HepG2 (cell line): ENCODE measurements around the gene NAPSA.

Experiments
- ZNF672 ChIP-seq: sonication (generic); formaldehyde crosslinking; IDR thresholded peaks from 2 replicates; pipeline ENCODE4 v1.8.1; 2022; ENCODE audit warnings: missing genetic modification reagents
- ZNF737 ChIP-seq: sonication (generic); formaldehyde crosslinking; IDR thresholded peaks from 2 replicates; pipeline ENCODE4 v1.5.0; 2020; ENCODE audit warnings: missing genetic modification reagents, mild to moderate bottlenecking, borderline replicate concordance

DNA sequence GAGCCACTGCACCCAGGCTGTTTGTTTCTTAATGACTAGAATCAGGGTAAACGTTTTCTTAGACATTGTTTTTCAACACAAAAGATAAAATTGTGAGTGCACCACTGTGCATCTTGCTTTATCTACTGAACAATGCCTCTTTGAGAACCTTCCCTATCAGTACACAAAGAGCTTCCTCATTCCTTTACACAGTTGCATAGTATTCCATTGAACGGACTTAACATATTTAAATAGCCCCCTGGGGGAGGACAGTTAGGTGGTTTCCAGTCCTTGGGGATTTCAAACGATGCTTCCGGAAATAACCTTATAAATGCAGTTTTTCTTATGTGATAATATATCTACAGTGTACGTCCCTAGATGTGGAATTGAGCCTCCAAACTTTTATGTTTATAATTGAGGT is 27.3 kb upstream of the NAPSA start:
- TF ChIP-seq ZNF672 (CRISPR knock-in tag) = no peak
- no peak for TF ChIP-seq ZNF737 (CRISPR knock-in tag)
